MCF 10A (cell line): ENCODE data around the gene LDB3. TPM values are rescaled to one million over a fixed set of nuclear protein-coding genes. Genes with fewer than 3 reads are reported as not detected.

Experiments
- BruUV-seq: library from RNA; stranded (reverse); fragments of 400-500 nt; replicated peaks from 2 replicates; lab custom pipeline; 2021; lab: Mats Ljungman, UMichigan
- CTCF ChIA-PET: fragments of 300-600 bp; sonication (Branson Sonifier 250); formaldehyde crosslinking; extraction: SDS; loops from one replicate; lab custom pipeline; 2021; ENCODE audit warnings: antibody characterized with exemption, inconsistent platforms; lab: Yijun Ruan, JAX
- POLR2A ChIA-PET: fragments of 300-600, 350-650 bp; sonication (Branson Sonifier 250); formaldehyde crosslinking; extraction: SDS; loops from one replicate; lab custom pipeline; 2020; ENCODE audit warnings: antibody characterized with exemption, inconsistent platforms; lab: Yijun Ruan, JAX
- DNase-seq: peaks from one replicate; pipeline ENCODE4 v3.0.0-alpha.2; 2018; ENCODE audit not compliant: unreplicated experiment
- H3K27ac Mint-ChIP-seq: one replicate; pipeline ENCODE4 v1.8.0; 2022; ENCODE audit warnings: mild to moderate bottlenecking, low read depth, mixed read lengths; ENCODE audit not compliant: unreplicated experiment
- H3K27me3 Mint-ChIP-seq: one replicate; pipeline ENCODE4 v1.8.0; 2022; ENCODE audit warnings: mixed read lengths; ENCODE audit not compliant: insufficient read depth, unreplicated experiment
- H3K36me3 Mint-ChIP-seq: one replicate; pipeline ENCODE4 v1.8.0; 2022; ENCODE audit warnings: mild to moderate bottlenecking, moderate library complexity, mixed read lengths; ENCODE audit not compliant: insufficient read depth, unreplicated experiment
- H3K4me1 Mint-ChIP-seq: one replicate; pipeline ENCODE4 v1.8.0; 2022; ENCODE audit warnings: mixed read lengths; ENCODE audit not compliant: insufficient read depth, unreplicated experiment
- H3K4me3 Mint-ChIP-seq: one replicate; pipeline ENCODE4 v1.8.0; 2022; ENCODE audit warnings: mild to moderate bottlenecking, moderate library complexity, mixed read lengths; ENCODE audit not compliant: unreplicated experiment
- H3K9me3 Mint-ChIP-seq: one replicate; pipeline ENCODE4 v1.8.0; 2022; ENCODE audit warnings: mixed read lengths; ENCODE audit not compliant: unreplicated experiment
- CTCF ChIP-seq: fragments of 200-600 bp; IDR thresholded peaks from one replicate; pipeline ENCODE4 v1.8.0; 2022; ENCODE audit warnings: antibody characterized with exemption, mild to moderate bottlenecking; ENCODE audit not compliant: unreplicated experiment
- intact Hi-C: fragments of 100-400 bp; cut with micrococcal nuclease; formaldehyde crosslinking; loops from 2 replicates; pipeline ENCODE4 v1.14.1; 2022
- total RNA-seq: library from RNA; stranded (reverse); gene quantifications from 2 replicates; pipeline ENCODE4 v1.2.3, GENCODE V29; 2022

Gene LDB3
- total RNA-seq, 1 experiment from 2014 or later, result 0.23 TPM

GRCh38 chr10:86705905-86706304 is 37.6 kb downstream of the LDB3 start:
- Mint-ChIP-seq H3K27me3 (no peaks in the 10 kb centered on the region), H3K4me3 (no peak overlapping the region), H3K36me3 (peaks cover 5% of the 10 kb centered on the region), H3K9me3 (no peaks in the 10 kb centered on the region), H3K27ac (no peak overlapping the region), H3K4me1 (peaks cover 3% of the 10 kb centered on the region)
- POLR2A ChIA-PET, result interaction anchor here (0.6 kb wide), 1 partner anchor 441 kb away, joined by 3 read pairs; no protein-coding TSS in a partner anchor
- CTCF ChIA-PET, result interaction anchor here (0.9 kb wide), 1 partner anchor 21 kb away, joined by 3 read pairs; no protein-coding TSS in a partner anchor
- intact Hi-C loops, result no loop called here
- no TSS peak for BruUV-seq
- no peak for TF ChIP-seq CTCF
- DNase-seq, result no peak

- Mint-ChIP-seq H3K27me3 (no peaks in the 10 kb centered on the region), H3K9me3 (no peaks in the 10 kb centered on the region), H3K4me1 (peaks cover 5% of the 10 kb centered on the region), H3K27ac (no peak overlapping the region), H3K4me3 (no peak overlapping the region), H3K36me3 (peaks cover 5% of the 10 kb centered on the region)
- ChIA-PET CTCF (interaction anchor here (0.9 kb wide), 1 partner anchor 22 kb away, joined by 3 read pairs; no protein-coding TSS in a partner anchor), POLR2A (interaction anchor here (0.6 kb wide), 1 partner anchor 442 kb away, joined by 3 read pairs; no protein-coding TSS in a partner anchor)
- DNase-seq, result no peak
- BruUV-seq, result no TSS peak
- intact Hi-C loops, result no loop called here
- TF ChIP-seq CTCF, result no peak
These were observed 38.1 kb downstream of the LDB3 start for GRCh38 chr10:86706401-86706841.

- Mint-ChIP-seq H3K27me3 (no peaks in the 10 kb centered on the region), H3K27ac (no peak overlapping the region), H3K4me1 (peaks cover 5% of the 10 kb centered on the region), H3K9me3 (no peaks in the 10 kb centered on the region), H3K4me3 (no peak overlapping the region), H3K36me3 (peaks cover 5% of the 10 kb centered on the region)
- intact Hi-C loops, result no loop called here
- ChIA-PET POLR2A (no interaction called here), CTCF (no interaction called here)
- no TSS peak for BruUV-seq
- no peak for DNase-seq
- TF ChIP-seq CTCF, result no peak
These were observed 38.7 kb downstream of the LDB3 start for GRCh38 chr10:86706977-86707376.

- Mint-ChIP-seq H3K27me3 (no peaks in the 10 kb centered on the region), H3K27ac (no peak overlapping the region), H3K36me3 (peaks cover 5% of the 10 kb centered on the region), H3K9me3 (no peaks in the 10 kb centered on the region), H3K4me3 (no peak overlapping the region), H3K4me1 (peaks cover 5% of the 10 kb centered on the region)
- DNase-seq, result no peak
- BruUV-seq, result no TSS peak
- no peak for TF ChIP-seq CTCF
- intact Hi-C loops, result no loop called here
- ChIA-PET CTCF (interaction anchor here (0.8 kb wide), 1 partner anchor 191 kb away, joined by 5 read pairs; no protein-coding TSS in a partner anchor), POLR2A (interaction anchor here (0.5 kb wide), 1 partner anchor 183 kb away, joined by 3 read pairs; no protein-coding TSS in a partner anchor)
These were observed 39.2 kb downstream of the LDB3 start for GRCh38 chr10:86707505-86707904.
